Choroid plexus epithelial cell (primary cell): ENCODE measurements around the gene MARF1.
A peak's percentile ranks its signal among the peaks of the same experiment; 100 is the strongest.
"Not testable (repeated sequence)": the region's sequence is repeated elsewhere in the genome, so short reads cannot be mapped to it uniquely, and the experiment has no call there.

Experiments used
- DNase-seq: peaks from one replicate; pipeline ENCODE4 v3.0.0-alpha.2; 2010; ENCODE audit warnings: low read depth
- H3K4me3 ChIP-seq: 2 replicates; pipeline ENCODE4 v1.5.1; 2011; ENCODE audit warnings: low read depth, mild to moderate bottlenecking, control low read depth, low read length, moderate library complexity
- CTCF ChIP-seq: conservative IDR thresholded peaks from 2 replicates; pipeline ENCODE4 v1.5.1; 2011; ENCODE audit warnings: low read depth, mild to moderate bottlenecking, control low read depth, inconsistent platforms, low read length, moderate library complexity

The MARF1 gene

DNA sequence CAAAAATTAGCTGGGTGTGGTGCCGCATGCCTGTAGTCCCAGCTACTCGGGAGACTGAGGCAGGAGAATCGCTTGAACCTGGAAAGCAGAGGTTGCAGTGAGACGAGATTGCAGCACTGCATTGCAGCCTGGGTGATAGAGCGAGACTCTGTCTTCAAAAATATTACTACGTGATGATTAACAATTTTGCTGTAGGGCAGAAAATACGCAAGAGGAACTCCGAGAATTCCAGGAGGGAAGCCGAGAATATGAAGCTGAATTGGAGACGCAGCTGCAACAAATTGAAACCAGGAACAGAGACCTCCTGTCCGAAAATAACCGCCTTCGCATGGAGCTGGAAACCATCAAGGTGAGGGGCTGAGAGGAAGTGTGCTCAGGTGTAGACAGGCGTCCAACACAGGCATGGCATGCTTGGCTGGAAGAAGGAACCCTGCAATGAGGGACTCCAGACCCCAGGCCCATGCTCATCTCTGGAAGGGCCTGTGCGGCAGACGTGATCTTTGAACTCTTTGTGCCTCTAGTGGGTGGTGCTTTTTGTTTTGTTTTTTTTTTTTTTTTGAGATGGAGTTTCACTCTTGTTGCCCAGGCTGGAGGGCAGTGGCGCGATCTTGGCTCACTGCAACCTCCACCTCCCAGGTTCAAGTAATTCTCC is 24.3 kb upstream of the MARF1 start:
- no peak overlapping the region for H3K4me3 ChIP-seq
- no peak for TF ChIP-seq CTCF
- no peak for DNase-seq

- no peak for TF ChIP-seq CTCF
- H3K4me3 ChIP-seq = no peak overlapping the region
- DNase-seq = no peak
Observed at GRCh38 chr16:15665107-15665506, 22.2 kb upstream of the MARF1 start.

- TF ChIP-seq CTCF = no peak
- no peak for DNase-seq
- H3K4me3 ChIP-seq = no peak overlapping the region
Observed at GRCh38 chr16:15660203-15660601, 17.2 kb upstream of the MARF1 start.

DNA sequence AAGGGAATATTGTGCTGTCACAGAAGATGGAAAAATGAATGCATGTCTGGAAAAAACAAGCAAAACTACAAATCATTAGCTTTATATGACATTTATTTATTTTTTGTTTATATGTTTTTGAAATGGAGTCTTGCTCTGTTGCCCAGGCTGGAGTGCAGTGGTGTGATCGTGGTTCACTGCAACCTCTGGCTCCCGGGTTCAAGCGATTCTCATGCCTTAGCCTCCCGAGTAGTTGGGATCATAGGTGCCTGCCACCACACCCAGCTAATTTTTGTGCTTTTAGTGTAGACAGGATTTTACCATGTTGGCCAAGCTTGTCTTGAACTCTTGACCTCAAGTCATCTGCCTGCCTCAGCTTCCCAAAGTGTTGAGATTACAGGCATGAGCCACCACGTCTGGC is 15.6 kb upstream of the MARF1 start:
- H3K4me3 ChIP-seq = no peak overlapping the region
- no peak for DNase-seq
- TF ChIP-seq CTCF = no peak

- DNase-seq = no peak
- no peak for TF ChIP-seq CTCF
Observed at GRCh38 chr16:15658149-15658548, 15.2 kb upstream of the MARF1 start.

DNA sequence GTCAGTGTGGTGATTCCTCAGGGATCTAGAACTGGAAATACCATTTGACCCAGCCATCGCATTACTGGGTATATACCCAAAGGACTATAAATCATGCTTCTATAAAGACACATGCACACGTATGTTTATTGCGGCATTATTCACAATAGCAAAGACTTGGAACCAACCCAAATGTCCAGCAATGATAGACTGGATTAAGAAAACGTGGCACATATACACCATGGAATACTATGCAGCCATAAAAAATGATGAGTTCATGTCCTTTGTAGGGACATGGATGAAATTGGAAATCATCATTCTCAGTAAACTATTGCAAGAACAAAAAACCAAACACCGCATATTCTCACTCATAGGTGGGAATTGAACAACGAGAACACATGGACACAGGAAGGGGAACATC is 12.6 kb upstream of the MARF1 start:
- not testable (repeated sequence) for DNase-seq

More at GRCh38 chr16:15658149-15658548, 15.2 kb upstream of the MARF1 start:
- no peak overlapping the region for H3K4me3 ChIP-seq

DNA sequence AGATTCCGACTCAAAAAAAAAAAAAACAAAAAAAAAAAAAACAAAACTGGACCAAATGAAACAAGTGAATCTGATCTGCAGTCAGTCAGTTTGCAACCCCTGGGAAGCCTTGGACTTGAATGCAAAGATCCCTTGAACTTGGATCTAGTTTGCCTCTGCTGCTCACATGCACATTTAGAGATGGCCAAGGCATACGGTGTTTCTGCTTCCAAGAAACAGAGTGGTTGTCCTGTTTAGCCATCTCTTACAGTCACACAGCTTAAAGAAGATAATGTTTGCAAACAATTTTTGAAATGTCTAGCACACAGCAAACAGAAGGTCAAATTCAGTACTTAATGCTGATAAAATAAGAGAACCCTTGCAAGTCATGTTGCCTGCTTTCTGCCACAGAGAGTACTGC is 11.6 kb upstream of the MARF1 start:
- DNase-seq = no peak
- no peak for TF ChIP-seq CTCF
- H3K4me3 ChIP-seq = no peak overlapping the region

More for the DNA sequence above, 12.6 kb upstream of the MARF1 start:
- not testable (repeated sequence) for H3K4me3 ChIP-seq

DNA sequence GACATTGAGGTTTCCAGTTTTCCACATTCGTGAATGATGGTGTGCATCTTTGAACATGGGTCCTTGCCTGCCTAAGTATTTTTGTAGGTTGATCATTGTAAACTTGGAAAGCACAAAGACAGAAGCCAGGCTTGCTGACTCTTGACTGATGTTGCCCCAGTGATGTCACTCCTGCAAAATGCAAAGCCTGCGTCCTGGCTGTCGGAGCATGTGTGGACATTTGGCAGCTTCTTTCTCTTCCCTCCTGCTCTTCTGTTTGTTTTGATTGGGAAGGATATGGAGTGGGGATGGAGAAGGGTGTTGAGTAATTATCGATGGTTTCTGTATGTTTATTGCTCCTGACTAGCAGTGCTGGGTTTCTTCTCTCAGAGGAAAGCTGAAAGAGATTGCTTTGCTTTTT is 10.3 kb upstream of the MARF1 start:
- no peak overlapping the region for H3K4me3 ChIP-seq
- DNase-seq = peak; percentile 86
- no peak for TF ChIP-seq CTCF
